ENCODE measurements around the gene THBS2.
"Not testable (repeated sequence)": the region's sequence is repeated elsewhere in the genome, so short reads cannot be mapped to it uniquely, and the experiment has no call there.

THBS2 gene

DNA sequence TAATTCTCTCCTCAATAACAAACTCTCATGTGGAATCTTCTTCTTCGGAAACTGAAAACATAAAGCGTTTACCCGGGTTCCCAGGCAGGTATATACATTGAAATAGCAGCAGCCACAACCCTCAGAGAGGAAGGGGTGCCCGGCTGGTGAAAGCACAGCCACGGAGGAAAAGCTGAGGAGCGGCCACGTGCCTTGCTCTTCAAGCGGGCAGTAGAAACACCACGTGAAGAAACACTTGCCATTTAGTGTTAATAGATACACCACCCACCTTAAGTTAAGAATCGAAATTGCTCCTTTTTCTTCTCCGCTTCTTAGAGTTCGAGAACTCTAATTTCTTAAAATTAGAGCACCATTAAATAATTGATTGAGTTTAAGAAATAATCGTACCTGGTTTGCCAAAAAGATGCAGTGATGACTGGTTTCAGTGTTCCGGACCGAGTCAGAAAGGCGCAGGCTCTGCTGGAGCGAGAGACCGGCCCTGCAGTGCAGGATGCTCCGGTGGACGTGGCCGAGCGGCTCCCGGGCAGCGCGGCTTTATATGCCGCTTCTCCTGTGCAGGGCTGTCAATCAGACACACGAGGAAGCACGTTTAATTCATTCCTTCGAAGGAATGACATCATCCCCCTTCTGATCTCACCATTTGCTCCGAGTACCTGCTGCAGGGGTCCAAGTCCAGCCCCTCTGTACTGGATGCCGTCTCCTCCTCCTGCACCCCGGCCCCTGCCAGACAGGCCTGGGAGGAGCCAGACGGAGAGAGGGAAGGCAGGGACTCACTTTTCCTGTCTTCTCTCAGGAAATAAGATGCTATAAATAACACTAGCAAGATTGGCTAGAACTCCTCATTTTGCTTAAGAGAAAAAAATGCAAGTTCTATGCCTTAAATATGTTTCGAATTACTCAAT is at the start of gene THBS2:
TSS of gene THBS2 (minus strand) at position 510 of the 902 bp plus-strand sequence. CDS start 3,062 bp downstream, outside the sequence.
- H3K27ac ChIP-seq: peak within 1 kb of the TSS; percentile 73 to 93
- peak within 1 kb of the TSS; percentile 82 for H3K4me3 ChIP-seq
- DNase-seq (ENCODE audit: low spot score): no peak
- TF ChIP-seq, protein P1, sequence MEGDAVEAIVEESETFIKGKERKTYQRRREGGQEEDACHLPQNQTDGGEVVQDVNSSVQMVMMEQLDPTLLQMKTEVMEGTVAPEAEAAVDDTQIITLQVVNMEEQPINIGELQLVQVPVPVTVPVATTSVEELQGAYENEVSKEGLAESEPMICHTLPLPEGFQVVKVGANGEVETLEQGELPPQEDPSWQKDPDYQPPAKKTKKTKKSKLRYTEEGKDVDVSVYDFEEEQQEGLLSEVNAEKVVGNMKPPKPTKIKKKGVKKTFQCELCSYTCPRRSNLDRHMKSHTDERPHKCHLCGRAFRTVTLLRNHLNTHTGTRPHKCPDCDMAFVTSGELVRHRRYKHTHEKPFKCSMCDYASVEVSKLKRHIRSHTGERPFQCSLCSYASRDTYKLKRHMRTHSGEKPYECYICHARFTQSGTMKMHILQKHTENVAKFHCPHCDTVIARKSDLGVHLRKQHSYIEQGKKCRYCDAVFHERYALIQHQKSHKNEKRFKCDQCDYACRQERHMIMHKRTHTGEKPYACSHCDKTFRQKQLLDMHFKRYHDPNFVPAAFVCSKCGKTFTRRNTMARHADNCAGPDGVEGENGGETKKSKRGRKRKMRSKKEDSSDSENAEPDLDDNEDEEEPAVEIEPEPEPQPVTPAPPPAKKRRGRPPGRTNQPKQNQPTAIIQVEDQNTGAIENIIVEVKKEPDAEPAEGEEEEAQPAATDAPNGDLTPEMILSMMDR (IDR thresholded peaks at IDR 0.05): no peak

DNA sequence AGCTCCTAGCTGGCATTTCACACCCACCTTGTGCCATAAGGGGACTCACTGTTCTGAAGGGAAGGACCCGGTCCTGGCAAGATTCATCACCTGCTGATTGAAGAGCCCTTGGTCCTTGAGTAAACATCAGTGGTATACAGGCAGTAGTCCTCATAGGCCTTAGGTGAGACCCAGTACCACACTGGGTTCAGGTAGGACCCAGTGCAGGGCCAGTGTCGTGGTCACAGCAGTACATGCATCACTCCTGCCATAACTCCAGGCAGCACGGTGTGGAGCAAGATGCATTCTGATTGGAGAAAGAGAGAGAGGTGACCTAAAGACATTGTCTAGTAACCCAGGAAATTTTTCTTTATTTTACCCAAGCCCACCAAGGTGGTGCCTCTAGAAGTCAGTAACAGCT is 49.1 kb upstream of the THBS2 start:
- DNase-seq (ENCODE audit: low spot score): no peak
- Histone ChIP-seq H3K27ac (peak overlapping the region in 1 of 2 donors; percentile 54), H3K4me3 (no peak overlapping the region)
- TF ChIP-seq, protein P1 (IDR thresholded peaks at IDR 0.05): no peak

DNA sequence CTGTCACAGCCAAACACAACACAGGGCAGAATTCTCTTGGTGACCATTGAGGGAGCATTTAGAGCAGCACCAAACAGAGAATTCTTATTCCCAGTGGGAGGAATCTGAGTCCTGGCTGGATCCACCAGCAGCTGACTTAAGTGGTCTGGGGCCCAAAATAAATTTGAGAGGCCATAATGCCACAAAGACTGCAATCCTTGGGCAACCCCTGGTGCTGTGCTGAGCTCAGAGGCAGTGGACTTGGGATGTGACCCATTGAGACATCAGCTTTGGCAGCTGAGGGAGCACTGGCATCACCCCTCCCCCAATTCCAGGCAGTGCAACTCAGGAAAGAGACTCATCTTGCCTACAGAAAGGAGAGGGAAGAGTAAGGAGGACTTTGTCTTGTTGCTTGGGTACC is 48.6 kb upstream of the THBS2 start:
- TF ChIP-seq, protein P1 (IDR thresholded peaks at IDR 0.05): no peak
- Histone ChIP-seq H3K27ac (peak overlapping the region in 1 of 2 donors; percentile 54), H3K4me3 (no peak overlapping the region)
- DNase-seq (ENCODE audit: low spot score): no peak

DNA sequence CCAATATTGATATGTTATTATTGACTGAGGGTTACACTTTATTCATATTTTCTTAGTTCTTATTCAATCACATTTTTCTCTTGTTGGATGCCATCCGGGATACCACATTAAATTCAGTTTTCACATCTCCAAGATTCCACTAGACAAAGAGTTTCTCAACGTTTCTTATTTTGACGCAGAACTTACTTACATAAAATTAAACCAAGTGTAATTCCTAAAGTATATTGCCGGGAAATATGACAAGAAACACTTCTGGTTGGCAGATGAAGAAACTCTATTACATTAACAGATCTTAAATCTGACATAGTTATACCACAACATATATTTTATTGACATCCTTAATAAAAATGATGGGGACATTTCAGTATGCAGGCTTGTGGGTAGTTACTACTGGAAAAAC is 47.3 kb upstream of the THBS2 start:
- H3K27ac ChIP-seq: no peak overlapping the region
- DNase-seq (ENCODE audit: low spot score): no peak
- H3K4me3 ChIP-seq: no peak overlapping the region
- TF ChIP-seq, protein P1 (IDR thresholded peaks at IDR 0.05): no peak

DNA sequence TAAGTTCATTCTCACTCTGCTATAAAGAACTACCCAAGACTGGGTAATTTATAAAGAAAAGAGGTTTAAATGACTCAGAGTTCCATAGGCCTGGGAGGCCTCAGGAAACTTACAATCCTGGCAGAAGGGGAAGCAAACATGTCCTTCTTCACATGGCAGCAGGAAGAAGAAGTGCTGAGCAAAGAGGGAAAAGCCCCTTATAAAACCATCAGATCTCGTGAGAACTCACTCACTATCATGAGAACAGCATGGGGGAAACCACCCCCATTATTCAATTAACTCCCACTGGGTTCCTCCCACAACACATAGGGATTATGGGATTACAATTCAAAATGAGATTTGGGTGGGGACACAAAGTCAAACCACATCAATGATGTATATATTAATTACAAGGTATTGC is 45.0 kb upstream of the THBS2 start:
- DNase-seq (ENCODE audit: low spot score); H3K27ac ChIP-seq; H3K4me3 ChIP-seq: not testable (repeated sequence)

DNA sequence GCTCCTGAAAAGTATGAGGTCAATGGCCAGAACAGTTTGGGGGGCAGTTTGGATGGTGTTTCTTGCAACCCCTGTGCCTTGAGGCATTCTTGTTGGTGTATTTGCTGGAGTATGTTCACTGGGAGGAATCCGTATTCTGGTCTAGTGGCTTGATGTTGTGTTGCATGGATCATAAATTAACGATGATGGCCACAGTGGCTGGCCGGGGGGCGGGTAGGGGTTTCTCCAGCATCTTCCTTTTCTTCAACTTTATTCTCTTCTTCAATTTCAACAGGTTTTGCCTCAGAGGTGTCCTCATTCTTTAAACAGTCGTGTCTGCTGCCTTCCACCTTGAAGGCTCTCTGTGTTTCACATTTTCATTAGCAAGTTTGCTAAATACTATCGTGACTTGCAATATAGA is 43.0 kb upstream of the THBS2 start:
- H3K4me3 ChIP-seq: no peak overlapping the region
- DNase-seq (ENCODE audit: low spot score): no peak
- H3K27ac ChIP-seq: no peak overlapping the region
- TF ChIP-seq, protein P1 (IDR thresholded peaks at IDR 0.05): no peak

DNA sequence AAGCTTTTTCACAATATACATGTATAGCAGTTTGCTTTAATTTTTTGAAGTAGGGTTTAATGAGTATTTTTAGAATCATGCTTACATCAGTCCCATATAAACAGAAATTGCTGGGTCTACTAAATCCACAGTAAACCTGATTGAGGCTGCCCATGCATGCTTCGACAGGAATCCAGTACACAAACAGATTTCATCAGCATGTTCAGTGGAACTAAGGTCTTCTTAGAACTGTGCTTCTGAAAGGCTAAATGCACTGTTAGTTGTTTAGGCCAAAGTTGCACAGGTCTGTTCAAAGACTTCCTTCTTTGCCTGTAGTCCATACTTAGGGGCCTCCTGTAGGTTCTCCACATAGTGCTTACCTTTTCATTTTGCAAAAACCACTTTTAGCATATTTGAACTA is 42.5 kb upstream of the THBS2 start:
- no peak for DNase-seq (ENCODE audit: low spot score)
- Histone ChIP-seq H3K27ac (no peak overlapping the region), H3K4me3 (no peak overlapping the region)
- TF ChIP-seq, protein P1 (IDR thresholded peaks at IDR 0.05): no peak

Data from coronary artery (tissue), 2 donors.